ENCODE results near the gene ARHGEF40.

DNA sequence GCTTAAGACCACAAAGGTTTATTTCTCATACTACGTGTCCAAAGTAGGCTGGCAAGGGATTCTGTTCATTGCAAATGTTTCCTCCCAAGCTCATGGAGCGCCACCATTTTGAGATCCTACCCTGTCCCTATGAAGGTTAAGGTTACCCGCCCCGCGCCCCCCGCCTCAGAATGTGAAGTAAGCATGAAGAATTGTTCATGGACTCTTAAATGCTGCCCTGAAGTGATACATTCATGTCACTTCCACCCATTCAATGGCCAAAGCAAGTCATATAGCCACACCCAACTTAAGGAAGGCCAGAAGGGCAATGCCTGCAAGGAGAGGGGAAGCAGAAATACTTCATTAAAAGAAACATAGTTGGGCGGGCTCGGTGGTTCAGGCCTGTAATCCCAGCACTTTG, 35.0 kb downstream of the ARHGEF40 start:
- TF ChIP-seq, protein P1, sequence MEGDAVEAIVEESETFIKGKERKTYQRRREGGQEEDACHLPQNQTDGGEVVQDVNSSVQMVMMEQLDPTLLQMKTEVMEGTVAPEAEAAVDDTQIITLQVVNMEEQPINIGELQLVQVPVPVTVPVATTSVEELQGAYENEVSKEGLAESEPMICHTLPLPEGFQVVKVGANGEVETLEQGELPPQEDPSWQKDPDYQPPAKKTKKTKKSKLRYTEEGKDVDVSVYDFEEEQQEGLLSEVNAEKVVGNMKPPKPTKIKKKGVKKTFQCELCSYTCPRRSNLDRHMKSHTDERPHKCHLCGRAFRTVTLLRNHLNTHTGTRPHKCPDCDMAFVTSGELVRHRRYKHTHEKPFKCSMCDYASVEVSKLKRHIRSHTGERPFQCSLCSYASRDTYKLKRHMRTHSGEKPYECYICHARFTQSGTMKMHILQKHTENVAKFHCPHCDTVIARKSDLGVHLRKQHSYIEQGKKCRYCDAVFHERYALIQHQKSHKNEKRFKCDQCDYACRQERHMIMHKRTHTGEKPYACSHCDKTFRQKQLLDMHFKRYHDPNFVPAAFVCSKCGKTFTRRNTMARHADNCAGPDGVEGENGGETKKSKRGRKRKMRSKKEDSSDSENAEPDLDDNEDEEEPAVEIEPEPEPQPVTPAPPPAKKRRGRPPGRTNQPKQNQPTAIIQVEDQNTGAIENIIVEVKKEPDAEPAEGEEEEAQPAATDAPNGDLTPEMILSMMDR (IDR thresholded peaks at IDR 0.05): no peak
- TF ChIP-seq JUNB (IDR thresholded peaks at IDR 0.05) (no peak), CEBPB (IDR thresholded peaks at IDR 0.05) (no peak), BHLHE40 (IDR thresholded peaks at IDR 0.05; ENCODE audit: low read depth, low read length) (no peak), ZSCAN20 (CRISPR knock-in tag; IDR thresholded peaks at IDR 0.05) (no peak), HEYL (CRISPR knock-in tag; IDR thresholded peaks at IDR 0.05) (no peak), KDM5A (IDR thresholded peaks at IDR 0.05) (no peak), RARB (CRISPR knock-in tag; IDR thresholded peaks at IDR 0.05) (no peak)
- TF ChIP-seq, protein P2, sequence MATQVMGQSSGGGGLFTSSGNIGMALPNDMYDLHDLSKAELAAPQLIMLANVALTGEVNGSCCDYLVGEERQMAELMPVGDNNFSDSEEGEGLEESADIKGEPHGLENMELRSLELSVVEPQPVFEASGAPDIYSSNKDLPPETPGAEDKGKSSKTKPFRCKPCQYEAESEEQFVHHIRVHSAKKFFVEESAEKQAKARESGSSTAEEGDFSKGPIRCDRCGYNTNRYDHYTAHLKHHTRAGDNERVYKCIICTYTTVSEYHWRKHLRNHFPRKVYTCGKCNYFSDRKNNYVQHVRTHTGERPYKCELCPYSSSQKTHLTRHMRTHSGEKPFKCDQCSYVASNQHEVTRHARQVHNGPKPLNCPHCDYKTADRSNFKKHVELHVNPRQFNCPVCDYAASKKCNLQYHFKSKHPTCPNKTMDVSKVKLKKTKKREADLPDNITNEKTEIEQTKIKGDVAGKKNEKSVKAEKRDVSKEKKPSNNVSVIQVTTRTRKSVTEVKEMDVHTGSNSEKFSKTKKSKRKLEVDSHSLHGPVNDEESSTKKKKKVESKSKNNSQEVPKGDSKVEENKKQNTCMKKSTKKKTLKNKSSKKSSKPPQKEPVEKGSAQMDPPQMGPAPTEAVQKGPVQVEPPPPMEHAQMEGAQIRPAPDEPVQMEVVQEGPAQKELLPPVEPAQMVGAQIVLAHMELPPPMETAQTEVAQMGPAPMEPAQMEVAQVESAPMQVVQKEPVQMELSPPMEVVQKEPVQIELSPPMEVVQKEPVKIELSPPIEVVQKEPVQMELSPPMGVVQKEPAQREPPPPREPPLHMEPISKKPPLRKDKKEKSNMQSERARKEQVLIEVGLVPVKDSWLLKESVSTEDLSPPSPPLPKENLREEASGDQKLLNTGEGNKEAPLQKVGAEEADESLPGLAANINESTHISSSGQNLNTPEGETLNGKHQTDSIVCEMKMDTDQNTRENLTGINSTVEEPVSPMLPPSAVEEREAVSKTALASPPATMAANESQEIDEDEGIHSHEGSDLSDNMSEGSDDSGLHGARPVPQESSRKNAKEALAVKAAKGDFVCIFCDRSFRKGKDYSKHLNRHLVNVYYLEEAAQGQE (IDR thresholded peaks at IDR 0.05): no peak
- TF ChIP-seq, protein P3, sequence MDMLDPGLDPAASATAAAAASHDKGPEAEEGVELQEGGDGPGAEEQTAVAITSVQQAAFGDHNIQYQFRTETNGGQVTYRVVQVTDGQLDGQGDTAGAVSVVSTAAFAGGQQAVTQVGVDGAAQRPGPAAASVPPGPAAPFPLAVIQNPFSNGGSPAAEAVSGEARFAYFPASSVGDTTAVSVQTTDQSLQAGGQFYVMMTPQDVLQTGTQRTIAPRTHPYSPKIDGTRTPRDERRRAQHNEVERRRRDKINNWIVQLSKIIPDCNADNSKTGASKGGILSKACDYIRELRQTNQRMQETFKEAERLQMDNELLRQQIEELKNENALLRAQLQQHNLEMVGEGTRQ (IDR thresholded peaks at IDR 0.05): no peak

Measured in A549 (cell line).